Heart left ventricle (tissue), 13 donors: ENCODE results near the gene SEMA3E.

Source experiments
- POLR2A ChIP-seq, 2 donors: fragments of 450-650 bp; IDR thresholded peaks; one replicate each; pipeline ENCODE4 v1.6.1; 2017; ENCODE audit warnings: antibody characterized with exemption in 2 of 2, mild to moderate bottlenecking in 2 of 2, moderate library complexity in 2 of 2
- TF ChIP-seq, protein P1 (sequence below), 12 donors: fragments of 200-600 bp; sonication (generic) in 4 of 12; IDR thresholded peaks; one replicate each; pipeline versions ENCODE4 v1.5.0 to v1.8.0; 2018 to 2022; ENCODE audit warnings: antibody characterized with exemption in 12 of 12, mild to moderate bottlenecking in 5 of 12
- donor health status: ischemic (EF 13 %, LVEDD 7.1; RV severe dilation, severe dysfunction).
- donor health status: DM: no; HTN: yes; CAD: no.
- donor health status: DM: no; HTN: no; CAD: no.
- donor health status: ischemic (EF 25% LVEDD 6.9; RV normal size, moderate dysfunction).
- donor health status: ischemic (EF 25% LVEDD 5.7; RV mildly dilated, moderate dysfunction).
- donor health status: ischemic (EF 35%, LVEDD 5.7; RV mildly dilated, moderate dysfunction).
- donor health status: nonischemic (EF 11% LVEDD 7.7; RV severe dilation, severe dysfunction).
- donor health status: DM: yes; HTN: yes; CAD: no.
- donor health status: PGD.
- donor health status: ischemic (EF 29% LVEDD 5.4; RV normal size, mild dysfunction).
- donor health status: nonischemic (EF 23%, LVEDD 6.1; RV moderate dilation, normal function).

DNA sequence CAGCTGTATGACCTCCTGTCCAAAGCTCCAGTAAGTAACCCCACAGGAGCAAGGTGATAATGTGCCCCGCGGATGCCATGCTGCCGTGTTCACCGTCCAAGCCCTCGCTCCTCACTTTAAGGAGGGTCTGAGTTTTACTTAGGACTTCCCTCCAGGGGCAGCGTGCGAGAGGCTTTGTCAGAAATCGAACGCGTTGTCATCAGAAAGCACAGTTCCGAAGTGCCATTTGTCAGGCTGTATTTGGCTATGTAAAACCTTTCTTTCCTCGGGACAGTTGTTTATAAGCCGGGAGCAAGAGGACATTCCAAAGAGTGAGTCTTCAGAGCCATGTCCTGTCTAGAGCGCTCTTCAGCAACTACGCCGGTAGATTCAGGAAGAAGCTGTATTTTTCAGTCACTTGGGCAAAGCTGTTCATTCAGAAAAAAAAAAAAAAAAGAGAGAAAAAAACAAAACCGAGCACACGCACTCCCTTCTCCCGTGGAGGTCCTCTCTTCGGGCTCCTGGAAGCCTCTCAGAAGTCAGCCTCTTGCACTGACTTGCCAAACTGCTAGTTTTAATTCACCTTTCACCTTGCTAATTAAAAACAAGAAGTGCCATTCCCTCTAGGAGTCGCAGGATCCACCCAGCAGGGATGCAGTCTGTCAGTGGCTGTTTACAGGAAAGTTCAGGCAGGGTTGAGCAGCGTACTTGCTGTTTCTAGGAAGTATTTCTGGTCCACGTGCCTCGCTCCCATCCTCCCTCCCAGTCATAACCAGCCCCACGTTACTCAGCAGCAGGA, at the start of gene SEMA3E:
- no peak for TF ChIP-seq POLR2A (IDR thresholded peaks at IDR 0.05)
- TF ChIP-seq, protein P1, sequence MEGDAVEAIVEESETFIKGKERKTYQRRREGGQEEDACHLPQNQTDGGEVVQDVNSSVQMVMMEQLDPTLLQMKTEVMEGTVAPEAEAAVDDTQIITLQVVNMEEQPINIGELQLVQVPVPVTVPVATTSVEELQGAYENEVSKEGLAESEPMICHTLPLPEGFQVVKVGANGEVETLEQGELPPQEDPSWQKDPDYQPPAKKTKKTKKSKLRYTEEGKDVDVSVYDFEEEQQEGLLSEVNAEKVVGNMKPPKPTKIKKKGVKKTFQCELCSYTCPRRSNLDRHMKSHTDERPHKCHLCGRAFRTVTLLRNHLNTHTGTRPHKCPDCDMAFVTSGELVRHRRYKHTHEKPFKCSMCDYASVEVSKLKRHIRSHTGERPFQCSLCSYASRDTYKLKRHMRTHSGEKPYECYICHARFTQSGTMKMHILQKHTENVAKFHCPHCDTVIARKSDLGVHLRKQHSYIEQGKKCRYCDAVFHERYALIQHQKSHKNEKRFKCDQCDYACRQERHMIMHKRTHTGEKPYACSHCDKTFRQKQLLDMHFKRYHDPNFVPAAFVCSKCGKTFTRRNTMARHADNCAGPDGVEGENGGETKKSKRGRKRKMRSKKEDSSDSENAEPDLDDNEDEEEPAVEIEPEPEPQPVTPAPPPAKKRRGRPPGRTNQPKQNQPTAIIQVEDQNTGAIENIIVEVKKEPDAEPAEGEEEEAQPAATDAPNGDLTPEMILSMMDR (IDR thresholded peaks at IDR 0.05), result no peak
